Kidney (tissue), 14 donors: Measurements from ENCODE around the gene PLPPR5. TPM values are rescaled to one million over a fixed set of nuclear protein-coding genes. Genes with fewer than 3 reads are reported as not detected.

Source experiments
- DNase-seq, 5 donors: peaks; one replicate each; pipeline ENCODE4 v3.0.0-alpha.2; 2013 to 2020
- FAIRE-seq: peaks from 2 replicates; lab custom pipeline; 2012; peaks lifted over from hg19 to GRCh38; lab: Jason Lieb, UNC
- H3K27ac ChIP-seq, 2 donors: one replicate each; pipeline ENCODE4 v1.7.0; 2013; ENCODE audit warnings: low read depth in 2 of 2, low read length in 2 of 2, inconsistent platforms in 1 of 2
- H3K27me3 ChIP-seq: one replicate; pipeline ENCODE4 v1.7.1; 2013; ENCODE audit warnings: low read length, inconsistent platforms; ENCODE audit not compliant: control insufficient read depth, insufficient read depth
- H3K36me3 ChIP-seq, 3 donors: one replicate each; pipeline versions ENCODE4 v1.7.0 to v1.7.1; 2013; ENCODE audit warnings: low read length in 3 of 3, control low read depth in 1 of 3, inconsistent platforms in 1 of 3; ENCODE audit not compliant: insufficient read depth in 3 of 3, control insufficient read depth in 2 of 3
- H3K4me1 ChIP-seq, 3 donors: one replicate each; pipeline versions ENCODE4 v1.7.0 to v1.7.1; 2013; ENCODE audit warnings: low read length in 3 of 3, inconsistent platforms in 1 of 3, low read depth in 1 of 3; ENCODE audit not compliant: control insufficient read depth in 2 of 3, insufficient read depth in 2 of 3
- H3K4me3 ChIP-seq, 3 donors: one replicate each; pipeline versions ENCODE4 v1.7.0 to v1.8.1; 2013; ENCODE audit warnings: low read length in 3 of 3, control low read depth in 1 of 3, inconsistent platforms in 1 of 3
- H3K9ac ChIP-seq, 3 donors: one replicate each; pipeline versions ENCODE4 v1.7.0 to v1.7.1; 2013; ENCODE audit warnings: low read length in 3 of 3, control low read depth in 1 of 3, inconsistent platforms in 1 of 3
- H3K9me3 ChIP-seq, 3 donors: one replicate each; pipeline versions ENCODE4 v1.7.0 to v1.7.1; 2013; ENCODE audit warnings: low read length in 3 of 3, control low read depth in 1 of 3, inconsistent platforms in 1 of 3; ENCODE audit not compliant: control insufficient read depth in 2 of 3, insufficient read depth in 1 of 3
- intact Hi-C: fragments of 100-400 bp; cut with DNase I; formaldehyde crosslinking; loops from one replicate; pipeline ENCODE4 v1.11.1; 2022
- polyA plus RNA-seq: library from polyadenylated mRNA; stranded (reverse); fragments of 350-450 nt; fragmentation: Illumina TruSeq; extraction: RNeasy Lipid Tissue Mini Kit (QIAGEN cat#74804); gene quantifications from one replicate; pipeline ENCODE4 v1.2.3, GENCODE V29; 2014; ENCODE audit warnings: low read depth, low replicate concordance; ENCODE audit not compliant: insufficient read depth
- total RNA-seq: library from RNA; stranded (reverse); fragmentation: NEBNext Ultra II Directional; extraction: Animal tissue kit (Norgen Biotek cat#: 25700); gene quantifications from one replicate; pipeline ENCODE4 v1.2.1, GENCODE V29; 2021
- TF ChIP-seq, protein P1 (sequence below): IDR thresholded peaks from 3 replicates; pipeline ENCODE4 v1.5.1; 2012; ENCODE audit warnings: mild to moderate bottlenecking, moderate library complexity, borderline replicate concordance; ENCODE audit not compliant: insufficient read depth; ENCODE audit errors: extremely low read depth
- donor health status: control.
- donor health status: control.
- donor health status: control.
- donor health status: control.
- donor health status: control.
- donor health status: DM: yes; HTN: yes; CAD: no.
- donor health status: Normal renal cell carcinoma (clear cell type).

The PLPPR5 gene
- total and polyA plus RNA-seq, 2 donors from 2014 or later, result 0.09 TPM; not detected in 1

DNA sequence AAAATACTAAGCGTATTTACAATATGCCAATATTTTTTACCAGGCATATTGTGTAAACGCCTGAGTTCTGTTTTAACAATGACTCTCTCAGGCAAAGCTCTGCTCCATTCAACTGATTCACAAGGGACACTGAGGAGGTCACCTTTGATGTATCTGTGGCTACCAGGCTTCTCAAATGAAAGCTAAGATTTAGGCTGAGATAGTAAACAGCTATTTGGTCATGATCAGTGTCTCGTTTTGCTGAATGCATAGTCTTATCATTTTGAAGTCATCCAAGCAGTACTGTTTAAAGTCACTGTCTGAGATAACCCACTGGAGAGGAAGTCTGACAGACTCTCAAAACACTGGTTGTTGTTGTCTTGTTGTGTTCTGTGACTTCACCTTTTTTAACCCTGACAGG is 13.7 kb upstream of the PLPPR5 start:
- Histone ChIP-seq H3K27ac (no peak overlapping the region), H3K27me3 (no peaks in the 10 kb centered on the region), H3K9ac (no peak overlapping the region), H3K9me3 (no peaks in the 10 kb centered on the region), H3K36me3 (no peaks in the 10 kb centered on the region), H3K4me1 (no peaks in the 10 kb centered on the region), H3K4me3 (no peak overlapping the region)
- intact Hi-C loops, result no loop called here
- FAIRE-seq (no peak), DNase-seq (no peak)
- TF ChIP-seq, protein P1, sequence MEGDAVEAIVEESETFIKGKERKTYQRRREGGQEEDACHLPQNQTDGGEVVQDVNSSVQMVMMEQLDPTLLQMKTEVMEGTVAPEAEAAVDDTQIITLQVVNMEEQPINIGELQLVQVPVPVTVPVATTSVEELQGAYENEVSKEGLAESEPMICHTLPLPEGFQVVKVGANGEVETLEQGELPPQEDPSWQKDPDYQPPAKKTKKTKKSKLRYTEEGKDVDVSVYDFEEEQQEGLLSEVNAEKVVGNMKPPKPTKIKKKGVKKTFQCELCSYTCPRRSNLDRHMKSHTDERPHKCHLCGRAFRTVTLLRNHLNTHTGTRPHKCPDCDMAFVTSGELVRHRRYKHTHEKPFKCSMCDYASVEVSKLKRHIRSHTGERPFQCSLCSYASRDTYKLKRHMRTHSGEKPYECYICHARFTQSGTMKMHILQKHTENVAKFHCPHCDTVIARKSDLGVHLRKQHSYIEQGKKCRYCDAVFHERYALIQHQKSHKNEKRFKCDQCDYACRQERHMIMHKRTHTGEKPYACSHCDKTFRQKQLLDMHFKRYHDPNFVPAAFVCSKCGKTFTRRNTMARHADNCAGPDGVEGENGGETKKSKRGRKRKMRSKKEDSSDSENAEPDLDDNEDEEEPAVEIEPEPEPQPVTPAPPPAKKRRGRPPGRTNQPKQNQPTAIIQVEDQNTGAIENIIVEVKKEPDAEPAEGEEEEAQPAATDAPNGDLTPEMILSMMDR, result no peak

DNA sequence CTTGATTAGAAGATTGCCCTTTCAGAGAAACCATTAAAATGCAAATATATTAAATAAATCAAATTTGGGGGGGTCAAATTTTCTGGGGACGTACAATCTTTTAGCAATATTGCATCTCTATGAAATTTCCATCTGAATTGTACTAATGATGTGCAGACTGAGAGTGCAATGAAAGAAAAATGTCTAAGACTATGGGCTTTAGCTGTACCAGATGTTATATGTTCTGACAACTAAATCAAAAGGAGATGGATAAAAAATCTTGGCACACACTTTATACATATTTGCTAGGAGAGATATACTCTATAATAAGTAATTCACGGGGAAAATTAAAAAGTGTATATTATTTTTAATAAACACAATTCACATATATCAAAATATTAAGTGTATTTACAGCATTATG is 13.0 kb upstream of the PLPPR5 start:
- no peak overlapping the region for H3K4me3 ChIP-seq
- no peaks in the 10 kb centered on the region for H3K9me3 ChIP-seq
- no peaks in the 10 kb centered on the region for H3K4me1 ChIP-seq
- no peaks in the 10 kb centered on the region for H3K27me3 ChIP-seq
- DNase-seq (no peak), FAIRE-seq (no peak)
- no peaks in the 10 kb centered on the region for H3K36me3 ChIP-seq
- H3K9ac ChIP-seq, result no peak overlapping the region
- TF ChIP-seq, protein P1, result no peak
- intact Hi-C loops, result no loop called here
- H3K27ac ChIP-seq, result no peak overlapping the region

DNA sequence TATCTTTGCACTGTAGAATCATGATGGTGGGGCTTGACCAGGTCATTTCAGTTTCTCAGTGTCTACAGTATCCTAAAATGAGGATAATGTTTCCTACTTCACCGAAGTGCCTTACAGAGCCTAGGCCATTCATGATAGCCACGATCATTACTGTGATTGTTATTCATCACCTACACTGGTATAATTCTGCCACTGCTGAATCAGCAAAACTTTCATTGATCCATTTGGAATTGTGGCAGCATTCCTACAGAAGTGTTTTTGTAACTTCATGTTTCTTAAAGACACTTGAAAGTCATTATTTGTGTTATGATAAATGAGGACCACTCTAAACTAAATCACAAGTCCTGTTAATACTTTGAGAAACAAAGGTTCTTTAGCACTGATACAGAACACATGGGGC is 6.0 kb upstream of the PLPPR5 start:
- intact Hi-C loops, result no loop called here
- H3K27ac ChIP-seq, result no peak overlapping the region
- H3K4me3 ChIP-seq, result no peak overlapping the region
- H3K9ac ChIP-seq, result no peak overlapping the region
- TF ChIP-seq, protein P1, result no peak
- no peaks in the 10 kb centered on the region for H3K4me1 ChIP-seq
- FAIRE-seq (no peak), DNase-seq (no peak)
- H3K9me3 ChIP-seq, result no peaks in the 10 kb centered on the region
- peaks cover 4% of the 10 kb centered on the region for H3K27me3 ChIP-seq
- no peaks in the 10 kb centered on the region for H3K36me3 ChIP-seq

DNA sequence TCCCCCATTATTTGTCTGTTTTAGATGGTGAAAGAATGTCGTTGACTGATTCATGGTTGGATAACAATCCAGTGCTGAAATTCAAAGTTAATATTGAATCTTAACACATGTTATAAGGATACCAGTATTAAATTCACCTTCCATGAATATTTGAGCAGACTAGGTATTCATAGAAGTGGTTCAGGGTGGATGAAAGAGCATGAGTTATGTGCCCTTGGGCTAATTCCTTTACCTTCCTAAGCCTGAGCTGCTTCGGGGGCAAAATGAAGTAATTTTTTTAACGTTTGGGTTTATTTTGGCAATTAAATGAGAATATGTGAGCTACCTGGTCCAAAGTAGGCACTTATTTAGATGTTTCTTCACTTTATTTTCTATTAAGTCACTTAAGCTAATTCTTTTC is 2.7 kb upstream of the PLPPR5 start:
- TF ChIP-seq, protein P1, result no peak
- intact Hi-C loops, result no loop called here
- FAIRE-seq (no peak), DNase-seq (no peak)
- Histone ChIP-seq H3K4me1 (peaks cover 0 to 5% (median 0%) of the 10 kb centered on the region in 3 donors), H3K9me3 (no peaks in the 10 kb centered on the region), H3K4me3 (no peak overlapping the region), H3K27me3 (peaks cover 9% of the 10 kb centered on the region), H3K36me3 (no peaks in the 10 kb centered on the region), H3K9ac (no peak overlapping the region), H3K27ac (no peak overlapping the region)
